Esophagus muscularis mucosa (tissue), 4 donors: Measurements from ENCODE around the gene GPC6. TPM values are rescaled to one million over a fixed set of nuclear protein-coding genes. Genes with fewer than 3 reads are reported as not detected.

Source experiments
- DNase-seq: peaks from one replicate; pipeline ENCODE4 v3.0.0-alpha.2; 2017; ENCODE audit errors: extremely low spot score
- H3K27ac ChIP-seq, 4 donors: fragments of 200-600 bp; sonication (generic); replicated peaks in 1 of 4; 1 replicate in 3 of 4; 2 replicates in 1 of 4; pipeline ENCODE4 v1.5.1; 2016 to 2019; ENCODE audit warnings: mild to moderate bottlenecking in 1 of 4
- H3K27me3 ChIP-seq, 4 donors: fragments of 200-600 bp; sonication (generic); one replicate each; pipeline versions ENCODE4 v1.5.1 to v1.6.0; 2016 to 2019
- H3K36me3 ChIP-seq, 4 donors: fragments of 200-600 bp; sonication (generic); one replicate each; pipeline ENCODE4 v1.5.1; 2016 to 2019
- H3K4me1 ChIP-seq, 4 donors: fragments of 200-600 bp; sonication (generic); one replicate each; pipeline ENCODE4 v1.5.1; 2016 to 2019
- H3K4me3 ChIP-seq, 4 donors: fragments of 200-600 bp; sonication (generic); 1 replicate in 2 of 4; 2 replicates in 2 of 4; pipeline ENCODE4 v1.5.1; 2016 to 2019; ENCODE audit warnings: mild to moderate bottlenecking in 4 of 4, moderate library complexity in 1 of 4
- H3K9me3 ChIP-seq, 4 donors: fragments of 200-600 bp; sonication (generic); 1 replicate in 3 of 4; 2 replicates in 1 of 4; pipeline ENCODE4 v1.5.1; 2016 to 2019
- CTCF ChIP-seq, 3 experiments: fragments of 200-600 bp in 2 of 3; fragments of 450-650 bp in 1 of 3; sonication (generic) in 2 of 3; IDR thresholded peaks; one replicate each; pipeline ENCODE4 v1.5.1; 2017 to 2019; ENCODE audit warnings: antibody characterized with exemption in 3 of 3, mild to moderate bottlenecking in 2 of 3, moderate library complexity in 1 of 3
- EP300 ChIP-seq: sonication (generic); formaldehyde crosslinking; IDR thresholded peaks from one replicate; pipeline ENCODE4 v1.6.1; 2017; ENCODE audit warnings: antibody characterized with exemption
- POLR2A ChIP-seq: fragments of 450-650 bp; IDR thresholded peaks from one replicate; pipeline ENCODE4 v1.6.1; 2017; ENCODE audit warnings: antibody characterized with exemption, moderate library complexity, mild to moderate bottlenecking, low read depth
- POLR2AphosphoS5 ChIP-seq, 2 donors: sonication (generic); formaldehyde crosslinking; IDR thresholded peaks; one replicate each; pipeline ENCODE4 v1.6.1; 2017; ENCODE audit warnings: antibody characterized with exemption in 2 of 2
- whole genome bisulfite sequencing: methylation state at CpG from one replicate; pipeline ENCODE4 v1.1.5; 2018; 5-methylcytosine and 5-hydroxymethylcytosine counted together
- intact Hi-C: fragments of 100-400 bp; cut with DNase I; formaldehyde crosslinking; loops from one replicate; pipeline ENCODE4 v1.15.1; 2023
- total RNA-seq, 4 donors: library from RNA; depleted of rRNA; stranded (reverse); fragments of >200 nt; gene quantifications; one replicate each; pipeline versions ENCODE4 v1.1.0 to v1.2.1, GENCODE V29; 2016

GPC6 gene
- total RNA-seq, 4 donors from 2014 or later = 6.5 to 17.2 (median 13.5) TPM

- WGBS = 77% methylated on average over 1 of the region's 1 CpG
- Histone ChIP-seq H3K27me3 (no peaks in the 10 kb centered on the region), H3K27ac (no peak overlapping the region), H3K36me3 (no peaks in the 10 kb centered on the region), H3K9me3 (no peaks in the 10 kb centered on the region), H3K4me1 (no peaks in the 10 kb centered on the region), H3K4me3 (no peak overlapping the region)
- TF ChIP-seq POLR2A (no peak), POLR2AphosphoS5 (IDR thresholded peaks at IDR 0.05) (no peak), EP300 (no peak), CTCF (IDR thresholded peaks at IDR 0.05) (no peak)
- no peak for DNase-seq
- intact Hi-C loops = no loop called here
These were observed 141.7 kb downstream of the GPC6 start for GRCh38 chr13:93368296-93368695.

DNA sequence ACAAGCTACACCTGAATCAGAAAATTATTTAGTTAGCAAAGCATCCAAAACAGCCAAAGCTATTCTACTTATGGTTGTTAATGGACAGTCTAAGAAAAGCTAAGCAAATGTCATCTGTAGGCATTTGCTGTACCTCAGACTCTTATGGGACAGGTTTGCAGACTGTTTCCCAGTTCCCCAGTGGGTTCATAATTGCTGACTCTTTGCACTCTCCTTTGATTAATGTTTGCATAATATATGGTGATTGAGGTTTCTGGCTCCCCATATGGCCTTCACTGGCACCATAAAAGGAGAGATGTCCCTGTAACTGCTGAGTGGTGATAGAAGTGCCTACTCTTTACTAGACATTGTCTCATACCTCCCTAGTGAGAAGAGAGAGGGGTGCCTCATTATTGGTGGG lies 142.1 kb downstream of the GPC6 start:
- no peak for DNase-seq
- Histone ChIP-seq H3K9me3 (no peaks in the 10 kb centered on the region), H3K4me3 (no peak overlapping the region), H3K27me3 (no peaks in the 10 kb centered on the region), H3K36me3 (no peaks in the 10 kb centered on the region), H3K27ac (no peak overlapping the region), H3K4me1 (no peaks in the 10 kb centered on the region)
- intact Hi-C loops = no loop called here
- TF ChIP-seq POLR2A (no peak), EP300 (no peak)

DNA sequence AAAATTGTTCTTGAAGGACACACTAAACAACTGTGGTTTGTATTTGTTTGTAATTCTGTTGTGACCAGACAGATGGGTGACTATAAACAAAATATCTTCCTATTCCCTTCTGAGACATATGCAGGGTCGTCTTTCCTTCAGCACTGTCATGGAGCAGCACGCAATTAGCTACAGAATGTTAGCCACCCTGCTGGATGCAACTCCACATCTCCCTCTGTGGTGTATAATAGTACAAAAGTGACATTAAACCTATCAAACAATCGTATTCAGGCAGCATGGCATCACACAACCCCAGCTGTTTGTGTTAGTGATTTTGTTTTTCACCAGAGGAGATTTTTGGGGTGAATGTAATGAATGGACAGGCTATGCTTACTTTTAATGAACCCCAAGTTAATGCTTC lies 146.2 kb downstream of the GPC6 start:
- no peak overlapping the region for H3K4me3 ChIP-seq
- H3K27me3 ChIP-seq = no peaks in the 10 kb centered on the region
- intact Hi-C loops = no loop called here
- no peak for TF ChIP-seq POLR2A
- no peak for TF ChIP-seq CTCF (IDR thresholded peaks at IDR 0.05)
- no peak for TF ChIP-seq EP300
- TF ChIP-seq POLR2AphosphoS5 (IDR thresholded peaks at IDR 0.05) = no peak
- no peaks in the 10 kb centered on the region for H3K36me3 ChIP-seq
- H3K9me3 ChIP-seq = no peaks in the 10 kb centered on the region
- peaks cover 0 to 15% (median 2%) of the 10 kb centered on the region in 4 donors for H3K4me1 ChIP-seq
- no peak overlapping the region for H3K27ac ChIP-seq
- DNase-seq = no peak
- 81% methylated on average over 3 of the region's 3 CpGs for WGBS

- 65% methylated on average over 3 of the region's 6 CpGs for WGBS
- intact Hi-C loops = no loop called here
These were observed 148.9 kb downstream of the GPC6 start for GRCh38 chr13:93375491-93375890.

DNA sequence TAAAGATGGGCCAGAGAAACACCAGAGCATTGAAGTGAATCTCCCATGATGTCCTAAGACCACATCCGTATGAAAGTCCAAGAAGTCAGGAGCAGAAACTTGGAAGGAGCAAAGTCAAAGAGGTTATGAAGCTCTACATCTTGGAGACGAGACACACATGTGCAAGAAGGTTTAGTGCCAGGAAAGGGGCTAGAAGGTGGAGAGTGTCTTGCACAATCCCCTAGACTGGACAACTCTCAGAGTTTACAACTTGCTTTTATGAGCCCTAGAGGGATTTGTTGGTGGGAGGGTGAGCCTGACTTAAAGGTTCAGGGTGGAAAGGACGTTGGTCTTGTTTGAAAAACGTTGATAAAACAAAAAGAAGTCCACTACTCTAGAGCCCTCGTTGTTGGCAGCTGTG lies 150.6 kb downstream of the GPC6 start:
- Histone ChIP-seq H3K9me3 (no peaks in the 10 kb centered on the region), H3K27ac (no peak overlapping the region), H3K4me3 (no peak overlapping the region), H3K27me3 (no peaks in the 10 kb centered on the region), H3K36me3 (no peaks in the 10 kb centered on the region), H3K4me1 (peaks cover 0 to 15% (median 2%) of the 10 kb centered on the region in 4 donors)
- WGBS = 61% methylated on average over 5 of the region's 5 CpGs
- TF ChIP-seq POLR2AphosphoS5 (IDR thresholded peaks at IDR 0.05) = no peak
- no peak for TF ChIP-seq POLR2A
- TF ChIP-seq EP300 = no peak
- TF ChIP-seq CTCF (IDR thresholded peaks at IDR 0.05) = no peak
- no peak for DNase-seq
- intact Hi-C loops = no loop called here

More at GRCh38 chr13:93375491-93375890, 148.9 kb downstream of the GPC6 start:
- no peak for TF ChIP-seq POLR2AphosphoS5 (IDR thresholded peaks at IDR 0.05)
- TF ChIP-seq POLR2A = no peak
- TF ChIP-seq EP300 = no peak
- no peak for TF ChIP-seq CTCF (IDR thresholded peaks at IDR 0.05)
- Histone ChIP-seq H3K27ac (no peak overlapping the region), H3K4me3 (no peak overlapping the region), H3K4me1 (peaks cover 0 to 15% (median 2%) of the 10 kb centered on the region in 4 donors), H3K27me3 (no peaks in the 10 kb centered on the region), H3K36me3 (no peaks in the 10 kb centered on the region), H3K9me3 (no peaks in the 10 kb centered on the region)
- DNase-seq = no peak
